H1 (cell line): Measurements from ENCODE around the gene NFATC1. TPM values are rescaled to one million over a fixed set of nuclear protein-coding genes. Genes with fewer than 3 reads are reported as not detected.
A peak's percentile ranks its signal among the peaks of the same experiment; 100 is the strongest.

Experiments
- CTCF ChIA-PET: fragments of 300-600 bp; sonication (Branson Sonifier 250); formaldehyde crosslinking; loops from one replicate; lab custom pipeline; 2021; ENCODE audit not compliant: partially characterized antibody; lab: Charles Lee
- POLR2A ChIA-PET: fragments of 300-600 bp; sonication (Branson Sonifier 250); formaldehyde crosslinking; loops from one replicate; lab custom pipeline; 2021; ENCODE audit warnings: inconsistent platforms; ENCODE audit not compliant: partially characterized antibody; lab: Charles Lee
- DNase-seq, 2 experiments: peaks; one replicate each; pipeline versions ENCODE4 v3.0.0 to v3.0.0-alpha.2; 2010 to 2022; ENCODE audit warnings: low spot score in 2 of 2, low read depth in 1 of 2, mixed read lengths in 1 of 2
- FAIRE-seq: peaks from 2 replicates; lab custom pipeline; 2011; peaks lifted over from hg19 to GRCh38; lab: Jason Lieb, UNC
- H2AFZ ChIP-seq: 2 replicates; pipeline ENCODE4 v1.8.1; 2012; ENCODE audit warnings: low read length, inconsistent platforms
- H2AK5ac ChIP-seq: 2 replicates; pipeline ENCODE4 v1.6.1; 2013; ENCODE audit warnings: low read depth, low read length
- H2BK120ac ChIP-seq: replicated peaks from 2 replicates; pipeline ENCODE3; 2013; ENCODE audit warnings: low read depth, low read length, inconsistent platforms
- H2BK12ac ChIP-seq: 2 replicates; pipeline ENCODE4 v1.6.1; 2013; ENCODE audit warnings: low read depth, low read length
- H2BK15ac ChIP-seq: 2 replicates; pipeline ENCODE4 v1.6.1; 2013; ENCODE audit warnings: low read length
- H2BK20ac ChIP-seq: 2 replicates; pipeline ENCODE4 v1.6.1; 2013; ENCODE audit warnings: low read length
- H2BK5ac ChIP-seq: 2 replicates; pipeline ENCODE4 v1.6.1; 2013; ENCODE audit warnings: low read depth, low read length
- H3K14ac ChIP-seq: 2 replicates; pipeline ENCODE4 v1.6.1; 2013; ENCODE audit warnings: inconsistent platforms; ENCODE audit not compliant: insufficient read length
- H3K18ac ChIP-seq: 2 replicates; pipeline ENCODE4 v1.6.1; 2013; ENCODE audit warnings: low read length; ENCODE audit errors: extremely low read depth
- H3K23ac ChIP-seq: 2 replicates; pipeline ENCODE4 v1.6.1; 2013; ENCODE audit warnings: inconsistent platforms; ENCODE audit not compliant: insufficient read length
- H3K23me2 ChIP-seq: 2 replicates; pipeline ENCODE4 v1.6.1; 2013; ENCODE audit warnings: low read depth, low read length
- H3K27ac ChIP-seq: 2 replicates; pipeline ENCODE4 v1.6.1; 2011; ENCODE audit warnings: low read depth, low read length, inconsistent platforms
- H3K27me3 ChIP-seq, 4 experiments: replicated peaks in 1 of 4; 1 replicate in 1 of 4; 2 replicates in 3 of 4; pipeline versions ENCODE4 v1.6.1 to v1.8.1; 2011 to 2013; ENCODE audit warnings: low read length in 3 of 4, mild to moderate bottlenecking in 3 of 4, inconsistent platforms in 2 of 4, mixed read lengths in 2 of 4, moderate library complexity in 1 of 4; ENCODE audit not compliant: control insufficient read depth in 3 of 4, insufficient read depth in 3 of 4; ENCODE audit errors: extremely low read depth in 1 of 4
- H3K36me3 ChIP-seq, 4 experiments: 2 replicates each; pipeline versions ENCODE4 v1.6.1 to v1.8.1; 2011 to 2013; ENCODE audit warnings: mild to moderate bottlenecking in 4 of 4, low read length in 3 of 4, moderate library complexity in 2 of 4, control low read depth in 1 of 4, inconsistent platforms in 1 of 4; ENCODE audit not compliant: insufficient read depth in 4 of 4, control insufficient read depth in 2 of 4
- H3K4ac ChIP-seq: replicated peaks from 2 replicates; pipeline ENCODE3; 2013; ENCODE audit warnings: low read length, low read depth, mixed read lengths, inconsistent platforms; ENCODE audit not compliant: insufficient read length
- H3K4me1 ChIP-seq, 4 experiments: replicated peaks in 1 of 4; 1 replicate in 1 of 4; 2 replicates in 3 of 4; pipeline versions ENCODE4 v1.6.1 to v1.8.1; 2011 to 2013; ENCODE audit warnings: low read length in 3 of 4, inconsistent platforms in 2 of 4, mixed read lengths in 1 of 4; ENCODE audit not compliant: insufficient read depth in 4 of 4, control insufficient read depth in 3 of 4
- H3K4me2 ChIP-seq, 2 experiments: 2 replicates each; pipeline versions ENCODE4 v1.6.1 to v1.8.1; 2011 to 2013; ENCODE audit warnings: low read depth in 2 of 2, low read length in 2 of 2, control low read depth in 1 of 2, inconsistent platforms in 1 of 2, mild to moderate bottlenecking in 1 of 2; ENCODE audit not compliant: insufficient read depth in 1 of 2
- H3K4me3 ChIP-seq, 4 experiments: fragments of 200-600, 300-600 bp in 1 of 4; sonication (generic), shearing (Covaris generic), sonication (Bioruptor Twin) in 1 of 4; 2 replicates each; pipeline versions ENCODE4 v1.5.1 to v1.8.1; 2011 to 2016; ENCODE audit warnings: low read length in 4 of 4, low read depth in 3 of 4, control low read depth in 2 of 4, inconsistent platforms in 2 of 4, mild to moderate bottlenecking in 2 of 4, mixed read lengths in 1 of 4, moderate library complexity in 1 of 4; ENCODE audit not compliant: insufficient read depth in 2 of 4; ENCODE audit errors: extremely low read depth in 1 of 4
- H3K56ac ChIP-seq: replicated peaks from 2 replicates; pipeline ENCODE3; 2013; ENCODE audit warnings: low read depth, mild to moderate bottlenecking, mixed read lengths, low read length, inconsistent platforms; ENCODE audit not compliant: insufficient read length
- H3K79me1 ChIP-seq: 2 replicates; pipeline ENCODE4 v1.6.1; 2013; ENCODE audit warnings: low read depth, low read length, control low read depth
- H3K79me2 ChIP-seq, 2 experiments: 2 replicates each; pipeline versions ENCODE4 v1.6.1 to v1.8.1; 2012 to 2013; ENCODE audit warnings: low read length in 2 of 2, mild to moderate bottlenecking in 2 of 2, inconsistent platforms in 1 of 2; ENCODE audit not compliant: insufficient read depth in 2 of 2, control insufficient read depth in 1 of 2
- H3K9ac ChIP-seq, 4 experiments: replicated peaks in 1 of 4; 1 replicate in 1 of 4; 2 replicates in 3 of 4; pipeline versions ENCODE4 v1.6.1 to v1.8.1; 2011 to 2013; ENCODE audit warnings: low read depth in 3 of 4, low read length in 3 of 4, control low read depth in 2 of 4, mild to moderate bottlenecking in 2 of 4, moderate library complexity in 2 of 4, inconsistent platforms in 1 of 4; ENCODE audit errors: extremely low read depth in 1 of 4
- H3K9me3 ChIP-seq, 2 experiments: 2 replicates each; pipeline versions ENCODE4 v1.6.1 to v1.8.1; 2012 to 2013; ENCODE audit warnings: mild to moderate bottlenecking in 2 of 2, moderate library complexity in 2 of 2, control low read depth in 1 of 2, inconsistent platforms in 1 of 2, low read depth in 1 of 2, low read length in 1 of 2, mixed read lengths in 1 of 2; ENCODE audit not compliant: insufficient read depth in 2 of 2
- H4K20me1 ChIP-seq, 2 experiments: replicated peaks in 1 of 2; 2 replicates each; pipeline versions ENCODE3 to v1.8.1; 2011 to 2013; ENCODE audit warnings: inconsistent platforms in 2 of 2, low read length in 2 of 2, mild to moderate bottlenecking in 1 of 2; ENCODE audit not compliant: insufficient read depth in 2 of 2, control insufficient read depth in 1 of 2
- H4K5ac ChIP-seq: 2 replicates; pipeline ENCODE4 v1.6.1; 2013; ENCODE audit warnings: low read length, low read depth, mixed read lengths, inconsistent platforms; ENCODE audit not compliant: insufficient read length
- H4K8ac ChIP-seq: 2 replicates; pipeline ENCODE4 v1.8.0; 2013; ENCODE audit warnings: mild to moderate bottlenecking, moderate library complexity, low read length, inconsistent platforms; ENCODE audit not compliant: insufficient read depth; ENCODE audit errors: extremely low read depth
- H4K91ac ChIP-seq: replicated peaks from 2 replicates; pipeline ENCODE3; 2013; ENCODE audit warnings: low read length, mixed read lengths, inconsistent platforms; ENCODE audit not compliant: insufficient read length
- CBX8 ChIP-seq: fragments of 300-800, 300-1000 bp; sonication (generic); IDR thresholded peaks from 2 replicates; pipeline ENCODE4 v1.7.1; 2016; ENCODE audit warnings: low read depth, low read length, borderline replicate concordance
- CTCF ChIP-seq, 3 experiments: IDR thresholded peaks; 1 replicate in 2 of 3; 2 replicates in 1 of 3; pipeline versions ENCODE4 v1.5.1 to v1.6.1; 2011; ENCODE audit warnings: low read length in 3 of 3, mild to moderate bottlenecking in 3 of 3, inconsistent platforms in 2 of 3, low read depth in 1 of 3, moderate library complexity in 1 of 3; ENCODE audit not compliant: insufficient read depth in 1 of 3; ENCODE audit errors: control extremely low read depth in 1 of 3
- HDAC2 ChIP-seq, 2 experiments: fragments of 300-600 bp in 1 of 2; sonication (generic) in 1 of 2; IDR thresholded peaks; 2 replicates each; pipeline ENCODE4 v1.6.1; 2011 to 2012; ENCODE audit warnings: low read depth in 2 of 2, low read length in 2 of 2, mild to moderate bottlenecking in 2 of 2, moderate library complexity in 2 of 2, borderline replicate concordance in 1 of 2, inconsistent platforms in 1 of 2
- POLR2A ChIP-seq, 2 experiments: IDR thresholded peaks; 1 replicate in 1 of 2; 2 replicates in 1 of 2; pipeline ENCODE4 v1.6.1; 2011; ENCODE audit warnings: low read depth in 2 of 2, low read length in 2 of 2, mild to moderate bottlenecking in 2 of 2; ENCODE audit errors: control extremely low read depth in 1 of 2
- RAD21 ChIP-seq, 2 experiments: IDR thresholded peaks in 1 of 2; conservative IDR thresholded peaks in 1 of 2; 2 replicates each; pipeline ENCODE4 v1.6.1; 2011; ENCODE audit warnings: low read depth in 2 of 2, low read length in 2 of 2, improper control_type of control experiment in 1 of 2, inconsistent platforms in 1 of 2, mild to moderate bottlenecking in 1 of 2, moderate library complexity in 1 of 2
- SIN3A ChIP-seq, 2 experiments: IDR thresholded peaks in 1 of 2; conservative IDR thresholded peaks in 1 of 2; 2 replicates each; pipeline ENCODE4 v1.6.1; 2011 to 2012; ENCODE audit warnings: low read length in 2 of 2, improper control_type of control experiment in 1 of 2, low read depth in 1 of 2, mild to moderate bottlenecking in 1 of 2
- TAF1 ChIP-seq: IDR thresholded peaks from 2 replicates; pipeline ENCODE4 v1.6.1; 2011; ENCODE audit warnings: mild to moderate bottlenecking, low read depth, low read length
- TCF12 ChIP-seq: IDR thresholded peaks from 2 replicates; pipeline ENCODE4 v1.6.1; 2011; ENCODE audit warnings: low read depth, mild to moderate bottlenecking, low read length
- ZNF274 ChIP-seq: IDR thresholded peaks from 2 replicates; pipeline ENCODE4 v1.7.0; 2012; ENCODE audit warnings: low read length, borderline replicate concordance; ENCODE audit errors: extremely low read depth
- WGBS, 2 experiments: shearing (Covaris generic) in 1 of 2; methylation state at CpG; one replicate each; pipeline versions ENCODE4 v1.1.6 to v1.1.7; 2013 to 2015; ENCODE audit warnings: low lambda C conversion rate in 2 of 2, mixed read lengths in 2 of 2, inconsistent platforms in 1 of 2, low coverage in 1 of 2, missing lambda C conversion rate in 1 of 2; ENCODE audit not compliant: insufficient replicate concordance in 2 of 2, insufficient coverage in 1 of 2, insufficient read length in 1 of 2; ENCODE audit errors: extremely low coverage in 1 of 2, missing lambda C conversion rate in 1 of 2; 5-methylcytosine and 5-hydroxymethylcytosine counted together
- polyA plus RNA-seq, 7 experiments: library from polyadenylated mRNA; depleted of rRNA in 3 of 7; stranded (reverse) in 5 of 7; unstranded in 2 of 7; fragments of >200 nt in 5 of 7; fragments of 200-250 nt in 2 of 7; gene quantifications; 1 replicate in 5 of 7; 2 replicates in 1 of 7; 4 replicates in 1 of 7; pipeline versions ENCODE4 v1.2.1 to v1.2.3, GENCODE V29; 2011 to 2013; ENCODE audit warnings: missing spikeins in 2 of 7, mixed read lengths in 2 of 7
- total RNA-seq: library from RNA; stranded (reverse); fragmentation: NEBNext Ultra II Directional; extraction: Animal tissue kit (Norgen Biotek cat#: 25700); gene quantifications from 2 replicates; pipeline ENCODE4 v1.2.1, GENCODE V29; 2021

NFATC1 gene
- total and polyA plus RNA-seq, 2 of the 8 experiments (the other 6 are each of a cell fraction or from before 2014, with no cell fraction given): 2.0 to 6.6 TPM

GRCh38 chr18:79511671-79512301, 116.1 kb downstream of the NFATC1 start:
- ChIA-PET POLR2A (interaction anchor here (1.4 kb wide), 1 partner anchor 134 kb away, joined by 3 read pairs; no protein-coding TSS in a partner anchor), CTCF (interaction anchor here (0.9 to 1.6 kb wide), 3 partner anchors 25 to 156 kb away, joined by 3 to 4 read pairs (median 3); no protein-coding TSS in a partner anchor)
- H3K4ac ChIP-seq: no peak overlapping the region
- TF ChIP-seq TCF12 (no peak), TAF1 (no peak), CTCF (IDR thresholded peaks at IDR 0.05; ENCODE audit: control extremely low read depth in 1 of 3, insufficient read depth in 1 of 3, low read depth in 1 of 3, low read length in 3 of 3) (no peak), HDAC2 (IDR thresholded peaks at IDR 0.05; ENCODE audit: borderline replicate concordance in 1 of 2, low read depth in 2 of 2, low read length in 2 of 2) (no peak), SIN3A (conservative IDR thresholded peaks at IDR 0.05 in 1 of 2, IDR thresholded peaks at IDR 0.05 in 1 of 2; ENCODE audit: low read depth in 1 of 2, low read length in 2 of 2) (no peak), POLR2A (IDR thresholded peaks at IDR 0.05; ENCODE audit: control extremely low read depth in 1 of 2, low read depth in 2 of 2, low read length in 2 of 2) (no peak), CBX8 (no peak), ZNF274 (no peak), RAD21 (IDR thresholded peaks at IDR 0.05 in 1 of 2, conservative IDR thresholded peaks at IDR 0.05 in 1 of 2; ENCODE audit: low read depth in 2 of 2, low read length in 2 of 2) (no peak)

More at GRCh38 chr18:79511671-79512301, 116.1 kb downstream of the NFATC1 start:
- no peak overlapping the region for H3K27ac ChIP-seq
- H2BK12ac ChIP-seq: no peak overlapping the region
- WGBS, 2 experiments: 84% methylated on average over 28 of the region's 32 CpGs; no CpG with 5 or more reads in 1 of the 2 experiments
- H3K56ac ChIP-seq: no peak overlapping the region
- DNase-seq: peak in 1 of 2 experiments; percentile 53
- no peaks in the 10 kb centered on the region for H4K20me1 ChIP-seq
- H2AFZ ChIP-seq: no peak overlapping the region
- H3K9me3 ChIP-seq: no peaks in the 10 kb centered on the region; a peak in 1 of 4 replicates
- no peak overlapping the region for H2BK120ac ChIP-seq
- H3K23ac ChIP-seq: no peak overlapping the region
- no peaks in the 10 kb centered on the region for H3K79me1 ChIP-seq
- H3K4me2 ChIP-seq: no peak overlapping the region
- H3K4me3 ChIP-seq: no peak overlapping the region
- no peak overlapping the region for H2BK5ac ChIP-seq
- H3K79me2 ChIP-seq: no peaks in the 10 kb centered on the region
- no peak overlapping the region for H2AK5ac ChIP-seq
- H4K8ac ChIP-seq: peak overlapping the region; percentile 64
- H4K91ac ChIP-seq: no peak overlapping the region
- no peak for FAIRE-seq
- no peak overlapping the region for H2BK20ac ChIP-seq
- H3K18ac ChIP-seq: no peak overlapping the region
- H3K27me3 ChIP-seq: peaks cover 0 to 13% (median 10%) of the 10 kb centered on the region in 4 experiments; a peak in 4 of 7 replicates
- H3K14ac ChIP-seq: no peak overlapping the region
- no peaks in the 10 kb centered on the region for H3K36me3 ChIP-seq
- no peaks in the 10 kb centered on the region for H3K23me2 ChIP-seq
- H3K9ac ChIP-seq: no peak overlapping the region
- H3K4me1 ChIP-seq: peaks cover 0 to 13% (median 9%) of the 10 kb centered on the region in 4 experiments; a peak in 5 of 7 replicates
- H4K5ac ChIP-seq: no peak overlapping the region
- H2BK15ac ChIP-seq: no peak overlapping the region
